B cell (primary cell): Measurements from ENCODE around the gene CPHXL. TPM values are rescaled to one million over a fixed set of nuclear protein-coding genes. Genes with fewer than 3 reads are reported as not detected.

ENCODE experiments used
- ATAC-seq: fragments of 200-7000 bp; cut with Tn5 transposase; one replicate; pipeline ENCODE4 v1.10.0; 2021; ENCODE audit warnings: low read depth, mild to moderate bottlenecking, moderate number of reproducible peaks, moderate library complexity
- CTCF ChIA-PET: fragments of 350-600 bp; sonication (Branson Sonifier 250); formaldehyde crosslinking; loops from one replicate; lab custom pipeline; 2021; ENCODE audit warnings: antibody characterized with exemption, inconsistent platforms; lab: Charles Lee
- POLR2A ChIA-PET: fragments of 350-600 bp; sonication (Branson Sonifier 250); formaldehyde crosslinking; loops from one replicate; lab custom pipeline; 2021; ENCODE audit warnings: antibody characterized with exemption; lab: Charles Lee
- DNase-seq: peaks from one replicate; pipeline ENCODE4 v3.0.0; 2013
- H2AFZ ChIP-seq: 2 replicates; pipeline ENCODE4 v1.6.1; 2012; ENCODE audit warnings: mild to moderate bottlenecking, low read depth, low read length; ENCODE audit not compliant: insufficient read depth, poor library complexity, severe bottlenecking
- H3K27ac ChIP-seq, 2 donors: 1 replicate in 1 of 2; 2 replicates in 1 of 2; pipeline ENCODE4 v1.5.1; 2012 to 2013; ENCODE audit warnings: low read length in 2 of 2, mild to moderate bottlenecking in 2 of 2, moderate library complexity in 1 of 2
- H3K27me3 ChIP-seq, 4 experiments: fragments of 200-600 bp in 1 of 4; sonication (generic) in 1 of 4; replicated peaks in 1 of 4; 1 replicate in 2 of 4; 2 replicates in 2 of 4; pipeline versions ENCODE4 v1.6.1 to v1.7.0; 2013 to 2016; ENCODE audit warnings: low read length in 3 of 4, mild to moderate bottlenecking in 2 of 4, mixed read lengths in 1 of 4, moderate library complexity in 1 of 4; ENCODE audit not compliant: insufficient read depth in 4 of 4, control insufficient read depth in 3 of 4; ENCODE audit errors: control extremely low read depth in 1 of 4
- H3K36me3 ChIP-seq, 2 experiments: replicated peaks in 1 of 2; 1 replicate in 1 of 2; 2 replicates in 1 of 2; pipeline versions ENCODE4 v1.6.1 to v1.7.1; 2013; ENCODE audit warnings: low read length in 1 of 2; ENCODE audit not compliant: insufficient read depth in 2 of 2, control insufficient read depth in 1 of 2; ENCODE audit errors: control extremely low read depth in 1 of 2, extremely low read depth in 1 of 2
- H3K4me1 ChIP-seq, 2 donors: fragments of 200-600 bp in 1 of 2; sonication (generic) in 1 of 2; 1 replicate in 1 of 2; 2 replicates in 1 of 2; pipeline versions ENCODE4 v1.5.1 to v1.6.1; 2013 to 2017; ENCODE audit warnings: low read length in 2 of 2; ENCODE audit not compliant: control insufficient read depth in 2 of 2, insufficient read depth in 2 of 2
- H3K4me2 ChIP-seq: replicated peaks from 2 replicates; pipeline ENCODE3; 2012; ENCODE audit warnings: mild to moderate bottlenecking, low read depth, low read length; ENCODE audit not compliant: poor library complexity, severe bottlenecking
- H3K4me3 ChIP-seq, 5 experiments: fragments of 200-600 bp in 1 of 5; sonication (generic) in 1 of 5; 1 replicate in 3 of 5; 2 replicates in 2 of 5; pipeline versions ENCODE4 v1.5.1 to v1.7.0; 2011 to 2016; ENCODE audit warnings: low read length in 4 of 5, mild to moderate bottlenecking in 4 of 5, low read depth in 2 of 5, control low read depth in 1 of 5, moderate library complexity in 1 of 5; ENCODE audit not compliant: insufficient read depth in 1 of 5; ENCODE audit errors: control extremely low read depth in 1 of 5, extremely low read depth in 1 of 5
- H3K79me2 ChIP-seq: fragments of 200-600 bp; sonication (generic); one replicate; pipeline ENCODE4 v1.6.0; 2016; ENCODE audit warnings: low read length; ENCODE audit not compliant: control insufficient read depth, insufficient read depth
- H3K9ac ChIP-seq: fragments of 200-600 bp; sonication (generic); 2 replicates; pipeline ENCODE4 v1.6.1; 2017; ENCODE audit warnings: mild to moderate bottlenecking, low read length, moderate library complexity
- H3K9me3 ChIP-seq, 3 donors: one replicate each; pipeline versions ENCODE4 v1.6.1 to v1.7.1; 2013; ENCODE audit warnings: low read length in 2 of 3; ENCODE audit not compliant: control insufficient read depth in 2 of 3, insufficient read depth in 1 of 3; ENCODE audit errors: control extremely low read depth in 1 of 3
- H4K20me1 ChIP-seq: 2 replicates; pipeline ENCODE4 v1.6.0; 2012; ENCODE audit warnings: mild to moderate bottlenecking, low read length; ENCODE audit not compliant: insufficient read depth, control insufficient read depth, poor library complexity, severe bottlenecking
- H3K27ac Mint-ChIP-seq: one replicate; pipeline ENCODE4 v1.8.0; 2021; ENCODE audit warnings: mixed read lengths
- H3K27me3 Mint-ChIP-seq: one replicate; pipeline ENCODE4 v1.8.0; 2021; ENCODE audit warnings: mixed read lengths
- H3K4me1 Mint-ChIP-seq: one replicate; pipeline ENCODE4 v1.8.0; 2021; ENCODE audit warnings: mixed read lengths
- H3K4me3 Mint-ChIP-seq: one replicate; pipeline ENCODE4 v1.8.0; 2021; ENCODE audit warnings: mixed read lengths
- H3K9me3 Mint-ChIP-seq: one replicate; pipeline ENCODE4 v1.8.0; 2022; ENCODE audit warnings: mixed read lengths; ENCODE audit not compliant: insufficient read depth
- EZH2 ChIP-seq: IDR thresholded peaks from 2 replicates; pipeline ENCODE4 v1.6.1; 2012; ENCODE audit warnings: borderline replicate concordance, low read depth, mild to moderate bottlenecking, moderate library complexity, low read length; ENCODE audit not compliant: insufficient read depth, poor library complexity, severe bottlenecking
- WGBS: methylation state at CpG from one replicate; pipeline ENCODE4 v1.1.5; 2013; ENCODE audit warnings: missing lambda C conversion rate; ENCODE audit not compliant: insufficient coverage; 5-methylcytosine and 5-hydroxymethylcytosine counted together
- intact Hi-C: fragments of 100-400 bp; cut with micrococcal nuclease; formaldehyde crosslinking; loops from one replicate; pipeline ENCODE4 v1.10.0; 2022
- polyA plus RNA-seq: library from polyadenylated mRNA; depleted of rRNA; stranded (reverse); fragments of >200 nt; gene quantifications from 2 replicates; pipeline ENCODE4 v1.2.3, GENCODE V29; 2012
- total RNA-seq, 2 donors: library from RNA; stranded (reverse); fragments of 120-200 nt in 1 of 2; gene quantifications; 1 replicate in 1 of 2; 2 replicates in 1 of 2; pipeline versions ENCODE4 v1.2.3 to v1.2.4, GENCODE V29; 2013 to 2022
- TF ChIP-seq, protein P1 (sequence below): fragments of 200-600 bp; IDR thresholded peaks from one replicate; pipeline ENCODE4 v1.8.0; 2022; ENCODE audit warnings: antibody characterized with exemption, mild to moderate bottlenecking

CPHXL gene
- total and polyA plus RNA-seq, 2 donors (not counting 1 experiment from before 2014, with no cell fraction given): not detected

DNA sequence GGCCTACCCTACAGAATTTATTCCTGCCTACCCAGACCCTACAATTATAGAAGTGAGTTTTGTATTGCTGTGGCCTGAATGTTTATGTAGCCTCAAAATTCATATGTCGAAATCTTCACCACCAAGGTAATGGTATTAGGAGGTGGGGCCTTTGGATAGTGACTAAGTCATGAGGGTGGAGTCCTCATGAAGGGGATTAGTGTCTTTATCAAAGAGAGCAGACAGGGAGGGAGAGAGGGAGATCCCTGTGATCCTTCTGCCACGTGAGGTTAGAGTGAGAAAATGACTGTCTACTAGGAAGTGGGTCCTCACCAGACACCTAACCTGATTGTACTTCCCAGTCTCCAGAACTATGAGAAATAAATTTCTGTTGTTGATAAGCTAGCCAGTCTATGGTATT, 24.0 kb downstream of the CPHXL start:
- ATAC-seq (no peak), DNase-seq (no peak)
- no peak overlapping the region for H3K27ac ChIP-seq
- H4K20me1 ChIP-seq: no peaks in the 10 kb centered on the region
- H3K9me3 Mint-ChIP-seq: no peaks in the 10 kb centered on the region
- peaks cover 0 to 3% (median 0%) of the 10 kb centered on the region in 4 experiments for H3K27me3 ChIP-seq
- no peaks in the 10 kb centered on the region for H3K27me3 Mint-ChIP-seq
- no peak overlapping the region for H3K4me3 ChIP-seq
- H2AFZ ChIP-seq: no peak overlapping the region
- H3K9me3 ChIP-seq: no peaks in the 10 kb centered on the region
- TF ChIP-seq, protein P1, sequence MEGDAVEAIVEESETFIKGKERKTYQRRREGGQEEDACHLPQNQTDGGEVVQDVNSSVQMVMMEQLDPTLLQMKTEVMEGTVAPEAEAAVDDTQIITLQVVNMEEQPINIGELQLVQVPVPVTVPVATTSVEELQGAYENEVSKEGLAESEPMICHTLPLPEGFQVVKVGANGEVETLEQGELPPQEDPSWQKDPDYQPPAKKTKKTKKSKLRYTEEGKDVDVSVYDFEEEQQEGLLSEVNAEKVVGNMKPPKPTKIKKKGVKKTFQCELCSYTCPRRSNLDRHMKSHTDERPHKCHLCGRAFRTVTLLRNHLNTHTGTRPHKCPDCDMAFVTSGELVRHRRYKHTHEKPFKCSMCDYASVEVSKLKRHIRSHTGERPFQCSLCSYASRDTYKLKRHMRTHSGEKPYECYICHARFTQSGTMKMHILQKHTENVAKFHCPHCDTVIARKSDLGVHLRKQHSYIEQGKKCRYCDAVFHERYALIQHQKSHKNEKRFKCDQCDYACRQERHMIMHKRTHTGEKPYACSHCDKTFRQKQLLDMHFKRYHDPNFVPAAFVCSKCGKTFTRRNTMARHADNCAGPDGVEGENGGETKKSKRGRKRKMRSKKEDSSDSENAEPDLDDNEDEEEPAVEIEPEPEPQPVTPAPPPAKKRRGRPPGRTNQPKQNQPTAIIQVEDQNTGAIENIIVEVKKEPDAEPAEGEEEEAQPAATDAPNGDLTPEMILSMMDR: no peak
- no peak for TF ChIP-seq EZH2
- H3K4me1 ChIP-seq: no peaks in the 10 kb centered on the region
- no peaks in the 10 kb centered on the region for H3K79me2 ChIP-seq
- 100% methylated on average over 1 of the region's 2 CpGs for WGBS
- no peaks in the 10 kb centered on the region for H3K36me3 ChIP-seq
- POLR2A ChIA-PET: no interaction called here
- no peak overlapping the region for H3K4me3 Mint-ChIP-seq
- H3K27ac Mint-ChIP-seq: no peak overlapping the region
- no peak overlapping the region for H3K9ac ChIP-seq
- H3K4me2 ChIP-seq: no peak overlapping the region
- intact Hi-C loops: no loop called here
- H3K4me1 Mint-ChIP-seq: no peaks in the 10 kb centered on the region
- CTCF ChIA-PET: no interaction called here

DNA sequence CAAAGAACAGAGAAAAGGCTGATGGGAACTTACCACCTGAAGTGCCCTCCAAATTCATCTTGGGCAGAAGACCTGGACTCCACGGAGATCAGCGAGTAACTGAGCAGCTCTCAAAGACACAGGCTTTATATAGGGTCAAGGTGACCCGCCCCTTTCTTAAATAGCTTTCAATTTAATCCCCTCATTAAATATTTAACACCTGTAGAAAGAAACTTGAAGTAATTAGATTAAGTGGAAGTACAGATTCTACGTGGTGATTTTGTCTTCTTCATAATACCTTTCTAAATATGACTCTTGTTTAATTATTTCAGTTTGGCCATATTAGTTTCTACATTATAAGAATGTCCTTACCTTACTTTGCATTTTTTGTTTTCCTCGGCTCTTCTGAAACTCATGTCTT, 24.9 kb downstream of the CPHXL start, which contains the start of gene DUXB:
DUXB (minus strand) TSS at position 101 of the 400 bp plus-strand sequence; CDS start at position 58, 43 bp downstream.
- no peaks in the 10 kb centered on the region for H3K4me1 ChIP-seq
- no peak for ATAC-seq
- H3K27ac ChIP-seq: no peak within 1 kb of the TSS
- no peak within 1 kb of the TSS for H3K27ac Mint-ChIP-seq
- H3K4me3 Mint-ChIP-seq: no peak within 1 kb of the TSS
- no peaks in the 10 kb centered on the region for H3K9me3 Mint-ChIP-seq
- no peaks in the 10 kb centered on the region for H3K4me1 Mint-ChIP-seq
- no peaks in the 10 kb centered on the region for H3K79me2 ChIP-seq
- TF ChIP-seq, protein P1: no peak
- no peak for TF ChIP-seq EZH2
- WGBS: 100% methylated on average over 1 of the region's 5 CpGs
- no peak within 1 kb of the TSS for H3K9ac ChIP-seq
- no peaks in the 10 kb centered on the region for H4K20me1 ChIP-seq
- ChIA-PET POLR2A (no interaction called here), CTCF (no interaction called here)
- no peak for DNase-seq
- H3K9me3 ChIP-seq: no peaks in the 10 kb centered on the region
- no peaks in the 10 kb centered on the region for H3K36me3 ChIP-seq
- H3K4me3 ChIP-seq: no peak within 1 kb of the TSS
- no peaks in the 10 kb centered on the region for H3K27me3 Mint-ChIP-seq
- peaks cover 0 to 3% (median 0%) of the 10 kb centered on the region in 4 experiments for H3K27me3 ChIP-seq
- intact Hi-C loops: no loop called here
- H3K4me2 ChIP-seq: no peak within 1 kb of the TSS
- no peak within 1 kb of the TSS for H2AFZ ChIP-seq
